ENCODE measurements around the gene ZNF610.
A peak's percentile ranks its signal among the peaks of the same experiment; 100 is the strongest.
"Not testable (repeated sequence)": the region's sequence is repeated elsewhere in the genome, so short reads cannot be mapped to it uniquely, and the experiment has no call there.

The ZNF610 gene

GRCh38 chr19:52336117-52336790 is at the start of gene ZNF610:
Gene ZNF610, plus strand, starts transcription at chr19:52336243. Its CDS starts 12,930 bp downstream, at chr19:52349173.
- peak; percentile 16 for DNase-seq (ENCODE audit: low spot score)

- no peak for DNase-seq (ENCODE audit: low spot score)
These were observed 49.8 kb upstream of the ZNF610 start for GRCh38 chr19:52286256-52286655.

GRCh38 chr19:52291781-52292180 is 44.3 kb upstream of the ZNF610 start:
- no peak for DNase-seq (ENCODE audit: low spot score)

GRCh38 chr19:52292946-52293345 is 43.1 kb upstream of the ZNF610 start:
- DNase-seq (ENCODE audit: low spot score): not testable (repeated sequence)

- DNase-seq (ENCODE audit: low spot score): peak; percentile 2
These were observed 39.7 kb upstream of the ZNF610 start for GRCh38 chr19:52296400-52296772.

GRCh38 chr19:52296773-52297600 is 39.1 kb upstream of the ZNF610 start, which contains the start of gene ZNF480:
Gene ZNF480, plus strand, starts transcription at chr19:52297169. Its CDS starts 3,244 bp downstream, at chr19:52300413.
- DNase-seq (ENCODE audit: low spot score): peak; percentile 72

GRCh38 chr19:52297601-52298364 is 38.3 kb upstream of the ZNF610 start:
- no peak for DNase-seq (ENCODE audit: low spot score)

- no peak for DNase-seq (ENCODE audit: low spot score)
These were observed 28.8 kb upstream of the ZNF610 start for GRCh38 chr19:52307275-52307674.

GRCh38 chr19:52322429-52322828 is 13.6 kb upstream of the ZNF610 start:
- DNase-seq (ENCODE audit: low spot score): no peak

- no peak for DNase-seq (ENCODE audit: low spot score)
These were observed 4.3 kb upstream of the ZNF610 start for GRCh38 chr19:52331757-52332156.

GRCh38 chr19:52335768-52336116 is 301 bp upstream of the ZNF610 start:
- DNase-seq (ENCODE audit: low spot score): no peak

- DNase-seq (ENCODE audit: low spot score): no peak
These were observed 843 bp downstream of the ZNF610 start for GRCh38 chr19:52336791-52337381.

GRCh38 chr19:52339022-52339421 is 3.0 kb downstream of the ZNF610 start:
- DNase-seq (ENCODE audit: low spot score): not testable (repeated sequence)

GRCh38 chr19:52343548-52343947 is 7.5 kb downstream of the ZNF610 start:
- peak; percentile 4 for DNase-seq (ENCODE audit: low spot score)

GRCh38 chr19:52345162-52345561 is 9.1 kb downstream of the ZNF610 start:
- DNase-seq (ENCODE audit: low spot score): no peak

GRCh38 chr19:52351512-52351911 is 15.5 kb downstream of the ZNF610 start:
- DNase-seq (ENCODE audit: low spot score): no peak

- DNase-seq (ENCODE audit: low spot score): no peak
These were observed 30.4 kb downstream of the ZNF610 start for GRCh38 chr19:52366414-52366824.

GRCh38 chr19:52369559-52370340 is 33.7 kb downstream of the ZNF610 start, which contains the start of gene ZNF880:
Gene ZNF880, plus strand, starts transcription at chr19:52369923. Its CDS starts 43 bp downstream, at chr19:52369966.
- no peak for DNase-seq (ENCODE audit: low spot score)

- DNase-seq (ENCODE audit: low spot score): no peak
These were observed 34.3 kb downstream of the ZNF610 start for GRCh38 chr19:52370341-52370710.

GRCh38 chr19:52391135-52391534 is 55.1 kb downstream of the ZNF610 start:
- DNase-seq (ENCODE audit: low spot score): no peak
